Fibroblast of lung (primary cell): ENCODE measurements around the gene EIF2B2. TPM values are rescaled to one million over a fixed set of nuclear protein-coding genes. Genes with fewer than 3 reads are reported as not detected.

Experiments used
- DNase-seq, 2 donors: peaks; one replicate each; pipeline versions ENCODE4 v3.0.0 to v3.0.0-alpha.2; 2010; ENCODE audit warnings: low read depth in 2 of 2
- H2AFZ ChIP-seq: 2 replicates; pipeline ENCODE4 v1.5.1; 2012; ENCODE audit warnings: low read length, control low read depth, inconsistent platforms
- H3K27ac ChIP-seq: 2 replicates; pipeline ENCODE4 v1.5.1; 2011; ENCODE audit warnings: low read length, control low read depth; ENCODE audit not compliant: insufficient read depth
- H3K27me3 ChIP-seq: 2 replicates; pipeline ENCODE4 v1.5.1; 2011; ENCODE audit warnings: mild to moderate bottlenecking, low read length; ENCODE audit not compliant: control insufficient read depth, insufficient read depth
- H3K36me3 ChIP-seq: 2 replicates; pipeline ENCODE4 v1.5.1; 2011; ENCODE audit warnings: low read length; ENCODE audit not compliant: control insufficient read depth, insufficient read depth
- H3K4me1 ChIP-seq: 2 replicates; pipeline ENCODE4 v1.5.1; 2011; ENCODE audit warnings: low read length; ENCODE audit not compliant: control insufficient read depth, insufficient read depth; ENCODE audit errors: extremely low read depth
- H3K4me2 ChIP-seq: 2 replicates; pipeline ENCODE4 v1.5.1; 2011; ENCODE audit warnings: low read length, control low read depth; ENCODE audit not compliant: insufficient read depth; ENCODE audit errors: extremely low read depth
- H3K4me3 ChIP-seq, 4 experiments: fragments of 200-600 bp in 1 of 4; sonication (generic) in 1 of 4; replicated peaks in 1 of 4; 2 replicates each; pipeline ENCODE4 v1.5.1; 2011 to 2016; ENCODE audit warnings: low read length in 4 of 4, low read depth in 3 of 4, mild to moderate bottlenecking in 3 of 4, control low read depth in 2 of 4, inconsistent platforms in 1 of 4, mixed read lengths in 1 of 4; ENCODE audit not compliant: insufficient read depth in 1 of 4; ENCODE audit errors: control extremely low read depth in 1 of 4
- H3K79me2 ChIP-seq: 2 replicates; pipeline ENCODE4 v1.5.1; 2012; ENCODE audit warnings: mild to moderate bottlenecking, low read length, inconsistent platforms; ENCODE audit not compliant: control insufficient read depth, insufficient read depth
- H3K9ac ChIP-seq: 2 replicates; pipeline ENCODE4 v1.5.1; 2011; ENCODE audit warnings: mild to moderate bottlenecking, low read length, control low read depth; ENCODE audit not compliant: insufficient read depth
- H3K9me3 ChIP-seq: 2 replicates; pipeline ENCODE4 v1.5.1; 2012; ENCODE audit warnings: low read depth, low read length; ENCODE audit not compliant: control insufficient read depth, insufficient read depth
- H4K20me1 ChIP-seq: 2 replicates; pipeline ENCODE4 v1.5.1; 2011; ENCODE audit warnings: low read length; ENCODE audit not compliant: control insufficient read depth, insufficient read depth; ENCODE audit errors: extremely low read depth
- EZH2 ChIP-seq: IDR thresholded peaks from 2 replicates; pipeline ENCODE4 v1.5.1; 2012; ENCODE audit warnings: low read length, control low read depth, mild to moderate bottlenecking; ENCODE audit errors: missing control alignments
- polyA plus RNA-seq, 2 donors: library from polyadenylated mRNA; depleted of rRNA in 1 of 2; stranded (reverse) in 1 of 2; unstranded in 1 of 2; fragments of >200 nt; gene quantifications; 2 replicates each; pipeline ENCODE4 v1.2.1, GENCODE V29; 2011 to 2012; ENCODE audit warnings: missing spikeins in 1 of 2
- total RNA-seq: library from RNA; depleted of rRNA; stranded (reverse); fragments of >200 nt; gene quantifications from 2 replicates; pipeline ENCODE4 v1.2.1, GENCODE V29; 2014
- TF ChIP-seq, protein P1 (sequence below), 2 donors: IDR thresholded peaks in 1 of 2; conservative IDR thresholded peaks in 1 of 2; 1 replicate in 1 of 2; 2 replicates in 1 of 2; pipeline ENCODE4 v1.5.1; 2011 to 2012; ENCODE audit warnings: low read length in 2 of 2, control low read depth in 1 of 2, inconsistent platforms in 1 of 2, low read depth in 1 of 2, mild to moderate bottlenecking in 1 of 2

EIF2B2 gene
- total and polyA plus RNA-seq, 2 donors (not counting 1 experiment from before 2014, with no cell fraction given), result 30.2 to 83.6 TPM

DNA sequence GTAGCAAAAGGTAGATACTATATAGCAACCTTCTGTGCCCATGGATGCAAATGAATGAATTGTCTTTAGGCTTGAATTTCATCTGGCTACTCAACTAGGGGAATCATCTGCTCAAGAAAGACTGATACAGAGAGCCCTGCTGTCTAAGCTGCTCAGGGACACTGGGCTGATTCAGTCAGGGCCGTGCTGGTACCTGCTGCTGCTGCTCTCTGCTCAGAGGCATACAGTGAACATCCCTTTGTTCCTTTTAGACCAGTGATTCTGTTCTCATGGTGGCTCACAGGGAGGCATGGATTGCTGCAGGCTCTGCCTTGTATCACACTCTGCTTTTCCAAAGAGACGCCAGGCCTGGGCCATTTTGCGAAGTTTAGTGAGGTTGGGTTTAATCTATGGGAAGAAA, 14.1 kb downstream of the EIF2B2 start:
- no peaks in the 10 kb centered on the region for H3K79me2 ChIP-seq
- no peaks in the 10 kb centered on the region for H4K20me1 ChIP-seq
- no peaks in the 10 kb centered on the region for H3K9me3 ChIP-seq
- H3K4me1 ChIP-seq, result peaks cover 2% of the 10 kb centered on the region
- H3K27ac ChIP-seq, result no peak overlapping the region
- no peaks in the 10 kb centered on the region for H3K27me3 ChIP-seq
- H3K36me3 ChIP-seq, result peaks cover 9% of the 10 kb centered on the region
- no peak overlapping the region for H3K4me3 ChIP-seq
- H3K4me2 ChIP-seq, result no peak overlapping the region
- no peak for TF ChIP-seq EZH2
- TF ChIP-seq, protein P1, sequence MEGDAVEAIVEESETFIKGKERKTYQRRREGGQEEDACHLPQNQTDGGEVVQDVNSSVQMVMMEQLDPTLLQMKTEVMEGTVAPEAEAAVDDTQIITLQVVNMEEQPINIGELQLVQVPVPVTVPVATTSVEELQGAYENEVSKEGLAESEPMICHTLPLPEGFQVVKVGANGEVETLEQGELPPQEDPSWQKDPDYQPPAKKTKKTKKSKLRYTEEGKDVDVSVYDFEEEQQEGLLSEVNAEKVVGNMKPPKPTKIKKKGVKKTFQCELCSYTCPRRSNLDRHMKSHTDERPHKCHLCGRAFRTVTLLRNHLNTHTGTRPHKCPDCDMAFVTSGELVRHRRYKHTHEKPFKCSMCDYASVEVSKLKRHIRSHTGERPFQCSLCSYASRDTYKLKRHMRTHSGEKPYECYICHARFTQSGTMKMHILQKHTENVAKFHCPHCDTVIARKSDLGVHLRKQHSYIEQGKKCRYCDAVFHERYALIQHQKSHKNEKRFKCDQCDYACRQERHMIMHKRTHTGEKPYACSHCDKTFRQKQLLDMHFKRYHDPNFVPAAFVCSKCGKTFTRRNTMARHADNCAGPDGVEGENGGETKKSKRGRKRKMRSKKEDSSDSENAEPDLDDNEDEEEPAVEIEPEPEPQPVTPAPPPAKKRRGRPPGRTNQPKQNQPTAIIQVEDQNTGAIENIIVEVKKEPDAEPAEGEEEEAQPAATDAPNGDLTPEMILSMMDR (conservative IDR thresholded peaks at IDR 0.05 in 1 of 2, IDR thresholded peaks at IDR 0.05 in 1 of 2; ENCODE audit: low read depth in 1 of 2, low read length in 2 of 2), result no peak
- no peak for DNase-seq
- no peak overlapping the region for H2AFZ ChIP-seq
- no peak overlapping the region for H3K9ac ChIP-seq

DNA sequence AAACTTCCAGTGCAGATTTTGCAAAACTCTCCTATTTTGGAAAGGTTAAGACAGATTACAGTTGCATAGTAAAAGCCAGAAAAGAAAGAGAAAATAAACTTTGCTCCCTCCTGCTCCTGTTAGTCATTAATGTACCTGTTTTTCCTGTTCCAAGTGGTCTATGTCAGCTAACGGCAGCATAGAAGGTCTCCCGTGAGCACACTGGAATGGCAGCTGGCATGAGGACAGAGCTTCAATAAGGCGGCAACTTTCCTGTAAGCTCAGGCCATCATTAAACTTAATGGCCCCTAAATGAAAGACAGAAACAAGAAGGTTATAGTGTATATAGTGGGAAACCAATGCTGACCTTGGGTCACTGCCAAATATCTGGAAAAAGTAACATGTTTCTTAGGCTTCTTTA, 16.0 kb downstream of the EIF2B2 start:
- no peaks in the 10 kb centered on the region for H3K79me2 ChIP-seq
- H3K4me1 ChIP-seq, result no peaks in the 10 kb centered on the region
- no peak overlapping the region for H3K4me3 ChIP-seq
- no peaks in the 10 kb centered on the region for H4K20me1 ChIP-seq
- H3K36me3 ChIP-seq, result peaks cover 12% of the 10 kb centered on the region
- H3K9me3 ChIP-seq, result no peaks in the 10 kb centered on the region
- TF ChIP-seq, protein P1 (conservative IDR thresholded peaks at IDR 0.05 in 1 of 2, IDR thresholded peaks at IDR 0.05 in 1 of 2; ENCODE audit: low read depth in 1 of 2, low read length in 2 of 2), result no peak
- TF ChIP-seq EZH2, result no peak
- H3K4me2 ChIP-seq, result no peak overlapping the region
- H3K9ac ChIP-seq, result no peak overlapping the region
- no peak overlapping the region for H2AFZ ChIP-seq
- H3K27me3 ChIP-seq, result no peaks in the 10 kb centered on the region
- DNase-seq, result no peak
- no peak overlapping the region for H3K27ac ChIP-seq

DNA sequence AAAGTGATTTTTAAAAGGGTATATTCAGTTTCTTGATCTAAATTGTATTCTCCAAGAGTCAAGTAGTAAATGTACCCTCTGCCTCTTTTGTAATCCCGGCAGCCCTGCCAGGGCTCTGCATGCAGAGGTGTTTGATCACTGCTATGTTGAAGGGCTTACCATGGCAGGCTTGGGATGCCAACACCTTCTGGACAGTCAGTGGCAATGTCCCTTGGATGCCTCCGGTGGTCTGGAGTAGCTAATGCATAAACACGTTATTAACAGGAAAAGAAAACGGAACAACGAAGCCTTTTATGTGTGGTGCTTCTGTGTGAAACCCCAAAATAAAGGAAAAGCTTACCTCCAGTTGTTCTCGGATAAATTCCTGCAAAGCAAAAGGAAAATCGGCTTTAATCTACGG, 19.9 kb downstream of the EIF2B2 start:
- no peak overlapping the region for H3K9ac ChIP-seq
- no peak for DNase-seq
- H3K27me3 ChIP-seq, result no peaks in the 10 kb centered on the region
- H2AFZ ChIP-seq, result no peak overlapping the region
- no peaks in the 10 kb centered on the region for H3K9me3 ChIP-seq
- no peak overlapping the region for H3K27ac ChIP-seq
- H4K20me1 ChIP-seq, result no peaks in the 10 kb centered on the region
- no peak overlapping the region for H3K4me3 ChIP-seq
- H3K79me2 ChIP-seq, result no peaks in the 10 kb centered on the region
- H3K36me3 ChIP-seq, result peaks cover 9% of the 10 kb centered on the region
- no peak for TF ChIP-seq EZH2
- TF ChIP-seq, protein P1 (conservative IDR thresholded peaks at IDR 0.05 in 1 of 2, IDR thresholded peaks at IDR 0.05 in 1 of 2; ENCODE audit: low read depth in 1 of 2, low read length in 2 of 2), result peak; percentile 17 to 56
- H3K4me1 ChIP-seq, result no peaks in the 10 kb centered on the region
- no peak overlapping the region for H3K4me2 ChIP-seq
